Loucy (cell line): Measurements from ENCODE around the gene FEN1.
A peak's percentile ranks its signal among the peaks of the same experiment; 100 is the strongest.

Source experiments
- H2AFZ ChIP-seq: fragments of 200-600 bp; sonication (generic); 2 replicates; pipeline ENCODE4 v1.6.0; 2016; ENCODE audit warnings: antibody characterized with exemption, mild to moderate bottlenecking, low read length, moderate library complexity
- H3F3A ChIP-seq: fragments of 200-600 bp; 2 replicates; pipeline ENCODE4 v1.6.0; 2016; ENCODE audit warnings: antibody characterized with exemption, low read depth, mild to moderate bottlenecking
- H3K27me3 ChIP-seq: fragments of 200-600 bp; sonication (generic); 2 replicates; pipeline ENCODE4 v1.6.1; 2014; ENCODE audit warnings: low read length, mild to moderate bottlenecking; ENCODE audit not compliant: insufficient read depth, poor library complexity, severe bottlenecking
- H3K36me3 ChIP-seq: fragments of 200-600 bp; sonication (generic); 2 replicates; pipeline ENCODE4 v1.6.1; 2016; ENCODE audit warnings: low read length; ENCODE audit not compliant: insufficient read depth
- H3K4me1 ChIP-seq: fragments of 200-600 bp; sonication (generic); 2 replicates; pipeline ENCODE4 v1.5.1; 2014; ENCODE audit warnings: low read length, mild to moderate bottlenecking; ENCODE audit not compliant: insufficient read depth, poor library complexity, severe bottlenecking
- H3K4me2 ChIP-seq: fragments of 200-600 bp; sonication (generic); 2 replicates; pipeline ENCODE4 v1.6.0; 2014; ENCODE audit warnings: antibody characterized with exemption, low read length, low read depth, mild to moderate bottlenecking; ENCODE audit not compliant: poor library complexity, severe bottlenecking
- H3K4me3 ChIP-seq: fragments of 200-600 bp; sonication (generic); 2 replicates; pipeline ENCODE4 v1.5.1; 2014; ENCODE audit warnings: low read length, mild to moderate bottlenecking, mixed read lengths; ENCODE audit not compliant: poor library complexity, severe bottlenecking
- H3K79me2 ChIP-seq: fragments of 200-600 bp; sonication (generic); 2 replicates; pipeline ENCODE4 v1.6.1; 2014; ENCODE audit warnings: low read length; ENCODE audit not compliant: insufficient read depth
- H3K9ac ChIP-seq: fragments of 200-600 bp; sonication (generic); 2 replicates; pipeline ENCODE4 v1.6.0; 2014; ENCODE audit warnings: mild to moderate bottlenecking, low read depth, low read length, moderate library complexity; ENCODE audit not compliant: poor library complexity, severe bottlenecking
- H3K9me2 ChIP-seq: fragments of 200-600 bp; sonication (generic); replicated peaks from 2 replicates; pipeline ENCODE4 v1.6.1; 2016; ENCODE audit warnings: low read depth, low read length, mixed read lengths
- H3K9me3 ChIP-seq: fragments of 200-600 bp; sonication (generic); 2 replicates; pipeline ENCODE4 v1.6.1; 2014; ENCODE audit warnings: mild to moderate bottlenecking, antibody characterized with exemption, low read length, low read depth; ENCODE audit not compliant: insufficient read depth
- H4K20me1 ChIP-seq: fragments of 200-600 bp; sonication (generic); 2 replicates; pipeline ENCODE4 v1.6.0; 2014; ENCODE audit warnings: antibody characterized with exemption, low read length, mild to moderate bottlenecking; ENCODE audit not compliant: insufficient read depth, poor library complexity, severe bottlenecking
- CTCF ChIP-seq: fragments of 200-600 bp; sonication (generic); conservative IDR thresholded peaks from 2 replicates; pipeline ENCODE4 v1.5.1; 2014; ENCODE audit warnings: mild to moderate bottlenecking, antibody characterized with exemption, low read length
- EZH2phosphoT487 ChIP-seq: fragments of 200-600 bp; IDR thresholded peaks from 2 replicates; pipeline ENCODE4 v1.6.1; 2018; ENCODE audit warnings: antibody characterized with exemption, mild to moderate bottlenecking, moderate library complexity, borderline replicate concordance

Gene FEN1

GRCh38 chr11:61827571-61828378 is 35.1 kb downstream of the FEN1 start, which contains the start of gene FADS2:
FADS2 (plus strand) TSS chr11:61828300; CDS start chr11:61828391, 91 bp downstream.
- Histone ChIP-seq H3K27me3 (peaks cover 12% of the 10 kb centered on the region), H3K4me3 (peak within 1 kb of the TSS; percentile 84), H3K9me3 (no peaks in the 10 kb centered on the region), H3F3A (peaks cover 3% of the 10 kb centered on the region; the same call in 1 of the 2 replicates), H3K9me2 (no peaks in the 10 kb centered on the region), H3K4me1 (peaks cover 42% of the 10 kb centered on the region), H3K36me3 (0 out of 2 replicates have a peak, but pooled peaks cover 4% of the 10 kb centered on the region), H4K20me1 (peaks cover 45% of the 10 kb centered on the region), H3K9ac (peak within 1 kb of the TSS; percentile 96), H3K4me2 (peak within 1 kb of the TSS; percentile 95), H2AFZ (no peak within 1 kb of the TSS; the same call in 1 of the 2 replicates), H3K79me2 (peaks cover 75% of the 10 kb centered on the region)
- TF ChIP-seq EZH2phosphoT487 (no peak), CTCF (no peak; the same call in 1 of the 2 replicates)

- H3K4me1 ChIP-seq, result peaks cover 48% of the 10 kb centered on the region
These were observed 35.6 kb downstream of the FEN1 start for GRCh38 chr11:61828379-61828628.

GRCh38 chr11:61828629-61829407 is 36.1 kb downstream of the FEN1 start:
- H3F3A ChIP-seq, result peaks cover 14% of the 10 kb centered on the region
- H3K36me3 ChIP-seq, result 0 out of 2 replicates have a peak, but pooled peaks cover 4% of the 10 kb centered on the region
- peaks cover 45% of the 10 kb centered on the region for H4K20me1 ChIP-seq
- H3K4me1 ChIP-seq, result peaks cover 53% of the 10 kb centered on the region
- H3K27me3 ChIP-seq, result peaks cover 12% of the 10 kb centered on the region
- TF ChIP-seq EZH2phosphoT487 (no peak), CTCF (peak; percentile 56)
- H3K79me2 ChIP-seq, result peaks cover 85% of the 10 kb centered on the region
- peak overlapping the region; percentile 96 for H3K9ac ChIP-seq
- H3K9me2 ChIP-seq, result no peaks in the 10 kb centered on the region
- peak overlapping the region; percentile 95 for H3K4me2 ChIP-seq
- H2AFZ ChIP-seq, result no peak overlapping the region
- H3K9me3 ChIP-seq, result no peaks in the 10 kb centered on the region
- peak overlapping the region; percentile 84 for H3K4me3 ChIP-seq

More at GRCh38 chr11:61828379-61828628, 35.6 kb downstream of the FEN1 start:
- Histone ChIP-seq H3K4me3 (peak overlapping the region; percentile 84), H3F3A (peaks cover 9% of the 10 kb centered on the region), H3K9ac (peak overlapping the region; percentile 96), H3K9me2 (no peaks in the 10 kb centered on the region), H4K20me1 (peaks cover 45% of the 10 kb centered on the region), H3K36me3 (0 out of 2 replicates have a peak, but pooled peaks cover 4% of the 10 kb centered on the region), H3K27me3 (peaks cover 12% of the 10 kb centered on the region), H3K4me2 (peak overlapping the region; percentile 95), H3K79me2 (peaks cover 80% of the 10 kb centered on the region), H2AFZ (no peak overlapping the region), H3K9me3 (no peaks in the 10 kb centered on the region)
- TF ChIP-seq CTCF (no peak), EZH2phosphoT487 (no peak)
